H1 (cell line): ENCODE data around the gene SH3RF3. TPM values are rescaled to one million over a fixed set of nuclear protein-coding genes. Genes with fewer than 3 reads are reported as not detected.

Experiments used
- CTCF ChIA-PET: fragments of 300-600 bp; sonication (Branson Sonifier 250); formaldehyde crosslinking; loops from one replicate; lab custom pipeline; 2021; ENCODE audit not compliant: partially characterized antibody; lab: Charles Lee
- POLR2A ChIA-PET: fragments of 300-600 bp; sonication (Branson Sonifier 250); formaldehyde crosslinking; loops from one replicate; lab custom pipeline; 2021; ENCODE audit warnings: inconsistent platforms; ENCODE audit not compliant: partially characterized antibody; lab: Charles Lee
- DNase-seq, 2 experiments: peaks; one replicate each; pipeline versions ENCODE4 v3.0.0 to v3.0.0-alpha.2; 2010 to 2022; ENCODE audit warnings: low spot score in 2 of 2, low read depth in 1 of 2, mixed read lengths in 1 of 2
- FAIRE-seq: peaks from 2 replicates; lab custom pipeline; 2011; peaks lifted over from hg19 to GRCh38; lab: Jason Lieb, UNC
- H2AFZ ChIP-seq: 2 replicates; pipeline ENCODE4 v1.8.1; 2012; ENCODE audit warnings: low read length, inconsistent platforms
- H2AK5ac ChIP-seq: 2 replicates; pipeline ENCODE4 v1.6.1; 2013; ENCODE audit warnings: low read depth, low read length
- H2BK120ac ChIP-seq: replicated peaks from 2 replicates; pipeline ENCODE3; 2013; ENCODE audit warnings: low read depth, low read length, inconsistent platforms
- H2BK12ac ChIP-seq: 2 replicates; pipeline ENCODE4 v1.6.1; 2013; ENCODE audit warnings: low read depth, low read length
- H2BK15ac ChIP-seq: 2 replicates; pipeline ENCODE4 v1.6.1; 2013; ENCODE audit warnings: low read length
- H2BK20ac ChIP-seq: 2 replicates; pipeline ENCODE4 v1.6.1; 2013; ENCODE audit warnings: low read length
- H2BK5ac ChIP-seq: 2 replicates; pipeline ENCODE4 v1.6.1; 2013; ENCODE audit warnings: low read depth, low read length
- H3K14ac ChIP-seq: 2 replicates; pipeline ENCODE4 v1.6.1; 2013; ENCODE audit warnings: inconsistent platforms; ENCODE audit not compliant: insufficient read length
- H3K18ac ChIP-seq: 2 replicates; pipeline ENCODE4 v1.6.1; 2013; ENCODE audit warnings: low read length; ENCODE audit errors: extremely low read depth
- H3K23ac ChIP-seq: 2 replicates; pipeline ENCODE4 v1.6.1; 2013; ENCODE audit warnings: inconsistent platforms; ENCODE audit not compliant: insufficient read length
- H3K23me2 ChIP-seq: 2 replicates; pipeline ENCODE4 v1.6.1; 2013; ENCODE audit warnings: low read depth, low read length
- H3K27ac ChIP-seq: 2 replicates; pipeline ENCODE4 v1.6.1; 2011; ENCODE audit warnings: low read depth, low read length, inconsistent platforms
- H3K27me3 ChIP-seq, 4 experiments: replicated peaks in 1 of 4; 1 replicate in 1 of 4; 2 replicates in 3 of 4; pipeline versions ENCODE4 v1.6.1 to v1.8.1; 2011 to 2013; ENCODE audit warnings: low read length in 3 of 4, mild to moderate bottlenecking in 3 of 4, inconsistent platforms in 2 of 4, mixed read lengths in 2 of 4, moderate library complexity in 1 of 4; ENCODE audit not compliant: control insufficient read depth in 3 of 4, insufficient read depth in 3 of 4; ENCODE audit errors: extremely low read depth in 1 of 4
- H3K36me3 ChIP-seq, 4 experiments: 2 replicates each; pipeline versions ENCODE4 v1.6.1 to v1.8.1; 2011 to 2013; ENCODE audit warnings: mild to moderate bottlenecking in 4 of 4, low read length in 3 of 4, moderate library complexity in 2 of 4, control low read depth in 1 of 4, inconsistent platforms in 1 of 4; ENCODE audit not compliant: insufficient read depth in 4 of 4, control insufficient read depth in 2 of 4
- H3K4ac ChIP-seq: replicated peaks from 2 replicates; pipeline ENCODE3; 2013; ENCODE audit warnings: low read length, low read depth, mixed read lengths, inconsistent platforms; ENCODE audit not compliant: insufficient read length
- H3K4me1 ChIP-seq, 4 experiments: replicated peaks in 1 of 4; 1 replicate in 1 of 4; 2 replicates in 3 of 4; pipeline versions ENCODE4 v1.6.1 to v1.8.1; 2011 to 2013; ENCODE audit warnings: low read length in 3 of 4, inconsistent platforms in 2 of 4, mixed read lengths in 1 of 4; ENCODE audit not compliant: insufficient read depth in 4 of 4, control insufficient read depth in 3 of 4
- H3K4me2 ChIP-seq, 2 experiments: 2 replicates each; pipeline versions ENCODE4 v1.6.1 to v1.8.1; 2011 to 2013; ENCODE audit warnings: low read depth in 2 of 2, low read length in 2 of 2, control low read depth in 1 of 2, inconsistent platforms in 1 of 2, mild to moderate bottlenecking in 1 of 2; ENCODE audit not compliant: insufficient read depth in 1 of 2
- H3K4me3 ChIP-seq, 4 experiments: fragments of 200-600, 300-600 bp in 1 of 4; sonication (generic), shearing (Covaris generic), sonication (Bioruptor Twin) in 1 of 4; 2 replicates each; pipeline versions ENCODE4 v1.5.1 to v1.8.1; 2011 to 2016; ENCODE audit warnings: low read length in 4 of 4, low read depth in 3 of 4, control low read depth in 2 of 4, inconsistent platforms in 2 of 4, mild to moderate bottlenecking in 2 of 4, mixed read lengths in 1 of 4, moderate library complexity in 1 of 4; ENCODE audit not compliant: insufficient read depth in 2 of 4; ENCODE audit errors: extremely low read depth in 1 of 4
- H3K56ac ChIP-seq: replicated peaks from 2 replicates; pipeline ENCODE3; 2013; ENCODE audit warnings: low read depth, mild to moderate bottlenecking, mixed read lengths, low read length, inconsistent platforms; ENCODE audit not compliant: insufficient read length
- H3K79me1 ChIP-seq: 2 replicates; pipeline ENCODE4 v1.6.1; 2013; ENCODE audit warnings: low read depth, low read length, control low read depth
- H3K79me2 ChIP-seq, 2 experiments: 2 replicates each; pipeline versions ENCODE4 v1.6.1 to v1.8.1; 2012 to 2013; ENCODE audit warnings: low read length in 2 of 2, mild to moderate bottlenecking in 2 of 2, inconsistent platforms in 1 of 2; ENCODE audit not compliant: insufficient read depth in 2 of 2, control insufficient read depth in 1 of 2
- H3K9ac ChIP-seq, 4 experiments: replicated peaks in 1 of 4; 1 replicate in 1 of 4; 2 replicates in 3 of 4; pipeline versions ENCODE4 v1.6.1 to v1.8.1; 2011 to 2013; ENCODE audit warnings: low read depth in 3 of 4, low read length in 3 of 4, control low read depth in 2 of 4, mild to moderate bottlenecking in 2 of 4, moderate library complexity in 2 of 4, inconsistent platforms in 1 of 4; ENCODE audit errors: extremely low read depth in 1 of 4
- H3K9me3 ChIP-seq, 2 experiments: 2 replicates each; pipeline versions ENCODE4 v1.6.1 to v1.8.1; 2012 to 2013; ENCODE audit warnings: mild to moderate bottlenecking in 2 of 2, moderate library complexity in 2 of 2, control low read depth in 1 of 2, inconsistent platforms in 1 of 2, low read depth in 1 of 2, low read length in 1 of 2, mixed read lengths in 1 of 2; ENCODE audit not compliant: insufficient read depth in 2 of 2
- H4K20me1 ChIP-seq, 2 experiments: replicated peaks in 1 of 2; 2 replicates each; pipeline versions ENCODE3 to v1.8.1; 2011 to 2013; ENCODE audit warnings: inconsistent platforms in 2 of 2, low read length in 2 of 2, mild to moderate bottlenecking in 1 of 2; ENCODE audit not compliant: insufficient read depth in 2 of 2, control insufficient read depth in 1 of 2
- H4K5ac ChIP-seq: 2 replicates; pipeline ENCODE4 v1.6.1; 2013; ENCODE audit warnings: low read length, low read depth, mixed read lengths, inconsistent platforms; ENCODE audit not compliant: insufficient read length
- H4K8ac ChIP-seq: 2 replicates; pipeline ENCODE4 v1.8.0; 2013; ENCODE audit warnings: mild to moderate bottlenecking, moderate library complexity, low read length, inconsistent platforms; ENCODE audit not compliant: insufficient read depth; ENCODE audit errors: extremely low read depth
- H4K91ac ChIP-seq: replicated peaks from 2 replicates; pipeline ENCODE3; 2013; ENCODE audit warnings: low read length, mixed read lengths, inconsistent platforms; ENCODE audit not compliant: insufficient read length
- BCL11A ChIP-seq, 2 experiments: IDR thresholded peaks; one replicate each; pipeline ENCODE4 v1.6.1; 2011; ENCODE audit warnings: low read depth in 2 of 2, low read length in 2 of 2, mild to moderate bottlenecking in 2 of 2
- EGR1 ChIP-seq: IDR thresholded peaks from 2 replicates; pipeline ENCODE4 v1.6.1; 2011; ENCODE audit warnings: low read depth, low read length, borderline replicate concordance
- NRF1 ChIP-seq: IDR thresholded peaks from 2 replicates; pipeline ENCODE4 v1.6.1; 2011; ENCODE audit warnings: mild to moderate bottlenecking, low read depth, low read length, improper control_type of control experiment
- PHF8 ChIP-seq: fragments of 200-600 bp; sonication (generic); conservative IDR thresholded peaks from 2 replicates; pipeline ENCODE4 v1.7.1; 2012; ENCODE audit warnings: low read depth, mild to moderate bottlenecking, inconsistent platforms, low read length, moderate library complexity
- SP2 ChIP-seq: IDR thresholded peaks from 2 replicates; pipeline ENCODE4 v1.6.1; 2012; ENCODE audit warnings: mild to moderate bottlenecking, low read length, inconsistent platforms
- YY1 ChIP-seq: IDR thresholded peaks from 2 replicates; pipeline ENCODE4 v1.6.1; 2011; ENCODE audit warnings: low read depth, mild to moderate bottlenecking, low read length
- WGBS, 2 experiments: shearing (Covaris generic) in 1 of 2; methylation state at CpG; one replicate each; pipeline versions ENCODE4 v1.1.6 to v1.1.7; 2013 to 2015; ENCODE audit warnings: low lambda C conversion rate in 2 of 2, mixed read lengths in 2 of 2, inconsistent platforms in 1 of 2, low coverage in 1 of 2, missing lambda C conversion rate in 1 of 2; ENCODE audit not compliant: insufficient replicate concordance in 2 of 2, insufficient coverage in 1 of 2, insufficient read length in 1 of 2; ENCODE audit errors: extremely low coverage in 1 of 2, missing lambda C conversion rate in 1 of 2; 5-methylcytosine and 5-hydroxymethylcytosine counted together
- polyA plus RNA-seq, 7 experiments: library from polyadenylated mRNA; depleted of rRNA in 3 of 7; stranded (reverse) in 5 of 7; unstranded in 2 of 7; fragments of >200 nt in 5 of 7; fragments of 200-250 nt in 2 of 7; gene quantifications; 1 replicate in 5 of 7; 2 replicates in 1 of 7; 4 replicates in 1 of 7; pipeline versions ENCODE4 v1.2.1 to v1.2.3, GENCODE V29; 2011 to 2013; ENCODE audit warnings: missing spikeins in 2 of 7, mixed read lengths in 2 of 7
- total RNA-seq: library from RNA; stranded (reverse); fragmentation: NEBNext Ultra II Directional; extraction: Animal tissue kit (Norgen Biotek cat#: 25700); gene quantifications from 2 replicates; pipeline ENCODE4 v1.2.1, GENCODE V29; 2021
- TF ChIP-seq, protein P1 (sequence below): IDR thresholded peaks from 2 replicates; pipeline ENCODE4 v1.6.1; 2012; ENCODE audit warnings: low read length, inconsistent platforms

The SH3RF3 gene
- total and polyA plus RNA-seq, 2 of the 8 experiments (the other 6 are each of a cell fraction or from before 2014, with no cell fraction given): 0.11 to 0.65 TPM

DNA sequence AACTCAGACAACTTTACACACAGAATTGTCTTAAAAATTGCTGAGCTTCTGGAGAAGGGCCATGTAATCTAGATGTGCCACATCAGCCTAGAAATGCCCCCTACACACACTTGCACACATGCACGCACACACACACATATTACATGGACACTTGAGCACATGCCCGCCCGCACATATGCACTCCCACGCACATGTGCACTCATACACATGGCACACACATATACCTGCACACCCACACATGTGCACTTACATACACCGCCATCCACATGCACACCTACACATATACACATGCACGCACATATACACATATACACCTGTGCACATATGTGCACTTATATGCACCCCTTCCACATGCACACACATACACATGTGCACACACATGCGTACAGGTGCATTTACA, 271.1 kb downstream of the SH3RF3 start:
- no peaks in the 10 kb centered on the region for H3K79me1 ChIP-seq
- ChIA-PET CTCF (no interaction called here), POLR2A (no interaction called here)
- H2AK5ac ChIP-seq: no peak overlapping the region
- peaks cover 0 to 4% (median 0%) of the 10 kb centered on the region in 4 experiments; a peak in 3 of 7 replicates for H3K4me1 ChIP-seq
- no peak overlapping the region for H3K56ac ChIP-seq
- H3K4me2 ChIP-seq: no peak overlapping the region
- H4K91ac ChIP-seq: no peak overlapping the region
- H3K14ac ChIP-seq: no peak overlapping the region
- no peak overlapping the region for H4K8ac ChIP-seq
- no peaks in the 10 kb centered on the region for H4K20me1 ChIP-seq
- H3K27me3 ChIP-seq: no peaks in the 10 kb centered on the region
- H3K27ac ChIP-seq: no peak overlapping the region
- WGBS, 2 experiments: 83% methylated on average over 7 of the region's 7 CpGs; no CpG with 5 or more reads in 1 of the 2 experiments
- no peaks in the 10 kb centered on the region for H3K79me2 ChIP-seq
- no peak overlapping the region for H3K4me3 ChIP-seq
- no peak for FAIRE-seq
- no peak overlapping the region for H2BK20ac ChIP-seq
- TF ChIP-seq NRF1 (no peak), EGR1 (no peak), SP2 (no peak), PHF8 (no peak), YY1 (no peak), BCL11A (IDR thresholded peaks at IDR 0.05; ENCODE audit: low read depth in 2 of 2, low read length in 2 of 2) (no peak)
- TF ChIP-seq, protein P1, sequence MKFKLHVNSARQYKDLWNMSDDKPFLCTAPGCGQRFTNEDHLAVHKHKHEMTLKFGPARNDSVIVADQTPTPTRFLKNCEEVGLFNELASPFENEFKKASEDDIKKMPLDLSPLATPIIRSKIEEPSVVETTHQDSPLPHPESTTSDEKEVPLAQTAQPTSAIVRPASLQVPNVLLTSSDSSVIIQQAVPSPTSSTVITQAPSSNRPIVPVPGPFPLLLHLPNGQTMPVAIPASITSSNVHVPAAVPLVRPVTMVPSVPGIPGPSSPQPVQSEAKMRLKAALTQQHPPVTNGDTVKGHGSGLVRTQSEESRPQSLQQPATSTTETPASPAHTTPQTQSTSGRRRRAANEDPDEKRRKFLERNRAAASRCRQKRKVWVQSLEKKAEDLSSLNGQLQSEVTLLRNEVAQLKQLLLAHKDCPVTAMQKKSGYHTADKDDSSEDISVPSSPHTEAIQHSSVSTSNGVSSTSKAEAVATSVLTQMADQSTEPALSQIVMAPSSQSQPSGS: no peak
- no peaks in the 10 kb centered on the region for H3K23me2 ChIP-seq
- H3K9ac ChIP-seq: no peak overlapping the region
- no peak for DNase-seq
- H4K5ac ChIP-seq: no peak overlapping the region
- H2BK12ac ChIP-seq: no peak overlapping the region
- H3K4ac ChIP-seq: no peak overlapping the region
- H2BK15ac ChIP-seq: no peak overlapping the region
- no peaks in the 10 kb centered on the region for H3K36me3 ChIP-seq
- no peak overlapping the region for H3K23ac ChIP-seq
- no peak overlapping the region for H2AFZ ChIP-seq
- no peak overlapping the region for H3K18ac ChIP-seq
- no peak overlapping the region for H2BK120ac ChIP-seq
- H2BK5ac ChIP-seq: no peak overlapping the region
- H3K9me3 ChIP-seq: no peaks in the 10 kb centered on the region
